H9 (cell line): Measurements from ENCODE around the gene CFAP157. TPM values are rescaled to one million over a fixed set of nuclear protein-coding genes. Genes with fewer than 3 reads are reported as not detected.

Experiments
- DNase-seq: peaks from one replicate; pipeline ENCODE4 v3.0.0-alpha.2; 2017
- H2AFZ ChIP-seq: one replicate; pipeline ENCODE4 v1.6.1; 2013; ENCODE audit warnings: mild to moderate bottlenecking, low read length, control low read depth, moderate library complexity
- H2AK5ac ChIP-seq: 2 replicates; pipeline ENCODE4 v1.6.1; 2013; ENCODE audit warnings: low read length, control low read depth, mixed read lengths; ENCODE audit not compliant: insufficient read length
- H2BK120ac ChIP-seq: one replicate; pipeline ENCODE4 v1.6.1; 2013; ENCODE audit warnings: low read depth, mild to moderate bottlenecking, low read length, control low read depth, inconsistent platforms; ENCODE audit not compliant: poor library complexity, severe bottlenecking
- H2BK12ac ChIP-seq: 2 replicates; pipeline ENCODE4 v1.6.1; 2013; ENCODE audit warnings: low read length, control low read depth, mixed read lengths, low read depth; ENCODE audit not compliant: insufficient read length
- H2BK15ac ChIP-seq: 2 replicates; pipeline ENCODE4 v1.6.1; 2013; ENCODE audit warnings: low read depth, low read length, control low read depth
- H2BK20ac ChIP-seq: one replicate; pipeline ENCODE4 v1.6.1; 2013; ENCODE audit warnings: low read depth, mild to moderate bottlenecking, low read length, control low read depth, inconsistent platforms; ENCODE audit not compliant: poor library complexity, severe bottlenecking
- H2BK5ac ChIP-seq: 2 replicates; pipeline ENCODE4 v1.6.1; 2013; ENCODE audit warnings: low read length, control low read depth, mixed read lengths; ENCODE audit not compliant: insufficient read length
- H3K14ac ChIP-seq: 2 replicates; pipeline ENCODE4 v1.6.1; 2013; ENCODE audit warnings: low read length, control low read depth; ENCODE audit not compliant: insufficient read depth
- H3K18ac ChIP-seq: 2 replicates; pipeline ENCODE4 v1.6.1; 2013; ENCODE audit warnings: low read depth, mild to moderate bottlenecking, mixed read lengths, low read length, control low read depth; ENCODE audit not compliant: insufficient read length
- H3K23ac ChIP-seq: 2 replicates; pipeline ENCODE4 v1.6.1; 2013; ENCODE audit warnings: low read length, control low read depth, mixed read lengths, low read depth; ENCODE audit not compliant: insufficient read length
- H3K23me2 ChIP-seq: 2 replicates; pipeline ENCODE4 v1.6.1; 2013; ENCODE audit warnings: low read depth, mild to moderate bottlenecking, mixed read lengths, low read length, control low read depth; ENCODE audit not compliant: insufficient read length, poor library complexity, severe bottlenecking
- H3K27ac ChIP-seq: 2 replicates; pipeline ENCODE4 v1.5.1; 2013; ENCODE audit warnings: low read length, control low read depth, mixed read lengths, low read depth; ENCODE audit not compliant: insufficient read length
- H3K27me3 ChIP-seq: 2 replicates; pipeline ENCODE4 v1.6.1; 2013; ENCODE audit warnings: low read length, control low read depth, inconsistent platforms; ENCODE audit not compliant: insufficient read depth
- H3K4ac ChIP-seq: 2 replicates; pipeline ENCODE4 v1.6.1; 2013; ENCODE audit warnings: low read depth, mild to moderate bottlenecking, control low read depth, inconsistent platforms, low read length, moderate library complexity
- H3K4me1 ChIP-seq: 2 replicates; pipeline ENCODE4 v1.6.1; 2013; ENCODE audit warnings: low read length, control low read depth, inconsistent platforms; ENCODE audit not compliant: insufficient read depth
- H3K4me2 ChIP-seq: 2 replicates; pipeline ENCODE4 v1.6.1; 2013; ENCODE audit warnings: low read length, control low read depth, mixed read lengths; ENCODE audit not compliant: insufficient read length, insufficient read depth
- H3K56ac ChIP-seq: 2 replicates; pipeline ENCODE4 v1.6.1; 2013; ENCODE audit warnings: low read depth, mild to moderate bottlenecking, mixed read lengths, low read length, control low read depth; ENCODE audit not compliant: insufficient read length
- H3K79me1 ChIP-seq: 2 replicates; pipeline ENCODE4 v1.6.1; 2013; ENCODE audit warnings: low read depth, mild to moderate bottlenecking, moderate library complexity, low read length, control low read depth, inconsistent platforms; ENCODE audit not compliant: insufficient read depth, poor library complexity, severe bottlenecking
- H3K79me2 ChIP-seq: 2 replicates; pipeline ENCODE4 v1.6.1; 2013; ENCODE audit warnings: low read length, control low read depth, inconsistent platforms; ENCODE audit not compliant: insufficient read depth
- H3K9ac ChIP-seq: 2 replicates; pipeline ENCODE4 v1.6.1; 2013; ENCODE audit warnings: low read length, control low read depth, mixed read lengths; ENCODE audit not compliant: insufficient read length; ENCODE audit errors: extremely low read depth
- H3K9me3 ChIP-seq: one replicate; pipeline ENCODE4 v1.6.1; 2013; ENCODE audit warnings: low read depth, low read length, inconsistent platforms; ENCODE audit not compliant: control insufficient read depth
- H3T11ph ChIP-seq: one replicate; pipeline ENCODE4 v1.6.1; 2013; ENCODE audit warnings: mild to moderate bottlenecking, low read length, control low read depth, inconsistent platforms
- H4K20me1 ChIP-seq: one replicate; pipeline ENCODE4 v1.6.1; 2013; ENCODE audit not compliant: control insufficient read depth, insufficient read length, insufficient read depth
- H4K5ac ChIP-seq: 2 replicates; pipeline ENCODE4 v1.6.1; 2013; ENCODE audit warnings: low read depth, mild to moderate bottlenecking, mixed read lengths, low read length, control low read depth; ENCODE audit not compliant: insufficient read length
- H4K8ac ChIP-seq: replicated peaks from 2 replicates; pipeline ENCODE4 v1.6.1; 2013; ENCODE audit warnings: low read length, control low read depth, mixed read lengths, low read depth; ENCODE audit not compliant: insufficient read length
- H4K91ac ChIP-seq: 2 replicates; pipeline ENCODE4 v1.6.1; 2013; ENCODE audit warnings: low read depth, mild to moderate bottlenecking, moderate library complexity, mixed read lengths, low read length, control low read depth; ENCODE audit not compliant: insufficient read length
- H3K27ac Mint-ChIP-seq, 3 experiments: 2 replicates in 2 of 3; 3 replicates in 1 of 3; pipeline ENCODE4 v1.8.0; 2020 to 2021; ENCODE audit warnings: mixed read lengths in 3 of 3, mild to moderate bottlenecking in 1 of 3, moderate library complexity in 1 of 3
- H3K27me3 Mint-ChIP-seq: 2 replicates; pipeline ENCODE4 v1.8.0; 2021; ENCODE audit warnings: low read depth, mild to moderate bottlenecking, moderate library complexity, mixed read lengths
- H3K36me3 Mint-ChIP-seq, 3 experiments: 2 replicates in 2 of 3; 3 replicates in 1 of 3; pipeline ENCODE4 v1.8.0; 2020 to 2021; ENCODE audit warnings: low read depth in 3 of 3, mixed read lengths in 3 of 3; ENCODE audit not compliant: insufficient read depth in 1 of 3
- H3K4me1 Mint-ChIP-seq, 2 experiments: 2 replicates each; pipeline ENCODE4 v1.8.0; 2020; ENCODE audit warnings: mixed read lengths in 2 of 2
- H3K4me3 Mint-ChIP-seq, 2 experiments: 2 replicates in 1 of 2; 3 replicates in 1 of 2; pipeline ENCODE4 v1.8.0; 2020 to 2021; ENCODE audit warnings: mild to moderate bottlenecking in 2 of 2, mixed read lengths in 2 of 2, moderate library complexity in 1 of 2
- H3K9me3 Mint-ChIP-seq, 2 experiments: 2 replicates in 1 of 2; 3 replicates in 1 of 2; pipeline ENCODE4 v1.8.0; 2020; ENCODE audit warnings: mild to moderate bottlenecking in 2 of 2, mixed read lengths in 2 of 2, moderate library complexity in 1 of 2
- CTCF ChIP-seq: fragments of 200-600 bp; sonication (generic); conservative IDR thresholded peaks from 3 replicates; pipeline ENCODE4 v1.8.0; 2021; ENCODE audit warnings: antibody characterized with exemption, mild to moderate bottlenecking
- WGBS: extraction: QIAGEN DNeasy Blood & Tissue Kit; methylation state at CpG from one replicate; pipeline ENCODE4 v1.1.7; 2013; ENCODE audit warnings: missing lambda C conversion rate, low lambda C conversion rate, mixed read lengths; ENCODE audit not compliant: insufficient read length; ENCODE audit errors: extremely low coverage; 5-methylcytosine and 5-hydroxymethylcytosine counted together
- total RNA-seq: library from RNA; stranded (reverse); gene quantifications from 2 replicates; pipeline ENCODE4 v1.2.1, GENCODE V29; 2021

CFAP157 gene
- total RNA-seq, 1 experiment from 2014 or later = 0.22 TPM

DNA sequence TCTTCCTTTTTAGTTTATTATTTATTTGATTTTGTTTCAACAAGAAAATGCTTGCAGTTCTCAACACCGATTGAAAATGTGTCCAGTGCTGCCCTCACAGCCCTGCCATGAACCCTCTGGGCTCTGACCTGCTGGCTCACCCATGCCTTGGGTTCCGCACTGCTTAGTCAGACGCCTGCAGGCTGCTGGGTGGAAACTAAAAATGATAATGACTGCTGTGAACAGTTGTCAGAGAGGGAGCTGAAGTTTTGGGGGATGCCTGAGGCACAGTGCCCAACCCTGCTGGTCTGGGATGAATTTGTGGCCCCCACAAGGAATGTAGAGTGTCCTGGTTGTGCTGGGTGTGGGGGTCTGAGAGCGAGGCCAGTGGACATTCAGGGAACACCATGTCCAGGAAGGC is 22.2 kb upstream of the CFAP157 start:
- Histone ChIP-seq H3K9ac (no peak overlapping the region), H3K56ac (no peak overlapping the region), H2BK12ac (no peak overlapping the region), H3K14ac (no peak overlapping the region), H2BK20ac (no peak overlapping the region), H2BK15ac (no peak overlapping the region), H2BK120ac (no peak overlapping the region), H2AFZ (no peak overlapping the region), H3K4ac (no peak overlapping the region), H3K9me3 (no peaks in the 10 kb centered on the region), H3K79me2 (no peaks in the 10 kb centered on the region), H3K27me3 (no peaks in the 10 kb centered on the region), H3K27ac (no peak overlapping the region), H3K18ac (no peak overlapping the region), H4K91ac (no peak overlapping the region), H3K4me2 (no peak overlapping the region), H3K4me1 (no peaks in the 10 kb centered on the region), H3T11ph (no peak overlapping the region), H2BK5ac (no peak overlapping the region), H3K23me2 (no peaks in the 10 kb centered on the region), H4K5ac (no peak overlapping the region), H3K23ac (no peak overlapping the region), H4K20me1 (no peaks in the 10 kb centered on the region), H3K79me1 (no peaks in the 10 kb centered on the region), H4K8ac (no peak overlapping the region), H2AK5ac (no peak overlapping the region)
- Mint-ChIP-seq H3K4me1 (no peaks in the 10 kb centered on the region), H3K36me3 (peaks cover 23 to 45% (median 33%) of the 10 kb centered on the region in 3 experiments; a peak in 6 of 7 replicates), H3K9me3 (no peaks in the 10 kb centered on the region; a peak in 1 of 5 replicates), H3K4me3 (no peak overlapping the region), H3K27me3 (no peaks in the 10 kb centered on the region), H3K27ac (peak overlapping the region; percentile 4 to 78 (median 22); a peak in 3 of 7 replicates)
- no peak for TF ChIP-seq CTCF
- DNase-seq = no peak
- no CpG with 5 or more reads among the region's 4 CpGs for WGBS
